Endothelial cell (in vitro differentiated cells): ENCODE data around the gene CD300LB. TPM values are rescaled to one million over a fixed set of nuclear protein-coding genes. Genes with fewer than 3 reads are reported as not detected.

ENCODE experiments used
- DNase-seq: peaks from one replicate; pipeline ENCODE4 v3.0.0; 2021; ENCODE audit warnings: low spot score
- H3K27ac Mint-ChIP-seq: one replicate; pipeline ENCODE4 v1.8.0; 2021; ENCODE audit warnings: mixed read lengths, inconsistent platforms; ENCODE audit not compliant: unreplicated experiment
- H3K27me3 Mint-ChIP-seq: one replicate; pipeline ENCODE4 v1.8.0; 2021; ENCODE audit warnings: mild to moderate bottlenecking, moderate library complexity, mixed read lengths, inconsistent platforms; ENCODE audit not compliant: unreplicated experiment
- H3K36me3 Mint-ChIP-seq: one replicate; pipeline ENCODE4 v1.8.0; 2021; ENCODE audit warnings: mild to moderate bottlenecking, low read depth, mixed read lengths, inconsistent platforms; ENCODE audit not compliant: unreplicated experiment
- H3K4me1 Mint-ChIP-seq: one replicate; pipeline ENCODE4 v1.8.0; 2021; ENCODE audit warnings: mild to moderate bottlenecking, mixed read lengths, inconsistent platforms; ENCODE audit not compliant: unreplicated experiment
- H3K4me3 Mint-ChIP-seq: one replicate; pipeline ENCODE4 v1.8.0; 2021; ENCODE audit warnings: mild to moderate bottlenecking, mixed read lengths, inconsistent platforms; ENCODE audit not compliant: unreplicated experiment
- H3K9me3 Mint-ChIP-seq: one replicate; pipeline ENCODE4 v1.8.0; 2021; ENCODE audit warnings: mixed read lengths, inconsistent platforms; ENCODE audit not compliant: unreplicated experiment
- CTCF ChIP-seq: fragments of 200-600 bp; sonication (generic); IDR thresholded peaks from one replicate; pipeline ENCODE4 v1.5.0; 2021; ENCODE audit warnings: antibody characterized with exemption; ENCODE audit not compliant: unreplicated experiment
- total RNA-seq: library from RNA; stranded (reverse); fragmentation: NEBNext Ultra II Directional; extraction: Animal tissue kit (Norgen Biotek cat#: 25700); gene quantifications from one replicate; pipeline ENCODE4 v1.2.1, GENCODE V29; 2021; ENCODE audit not compliant: unreplicated experiment

CD300LB gene
- total RNA-seq, 1 donor from 2014 or later: not detected

- no peak for TF ChIP-seq CTCF
- H3K36me3 Mint-ChIP-seq: peaks cover 4% of the 10 kb centered on the region
- H3K9me3 Mint-ChIP-seq: no peaks in the 10 kb centered on the region
- no peak for DNase-seq
- H3K4me3 Mint-ChIP-seq: peak within 1 kb of the TSS; percentile 28
- H3K4me1 Mint-ChIP-seq: peaks cover 5% of the 10 kb centered on the region
- H3K27ac Mint-ChIP-seq: peak within 1 kb of the TSS; percentile 37
- peaks cover 13% of the 10 kb centered on the region for H3K27me3 Mint-ChIP-seq
These were observed 14.6 kb upstream of the CD300LB start, which contains the start of gene CD300C for GRCh38 chr17:74545843-74546230. TSS of gene CD300C (minus strand) at chr17:74546115. CDS start at chr17:74545782, 333 bp downstream.

GRCh38 chr17:74544991-74545842, 13.9 kb upstream of the CD300LB start:
- Mint-ChIP-seq H3K27ac (peak overlapping the region; percentile 37), H3K4me1 (peaks cover 5% of the 10 kb centered on the region), H3K36me3 (peaks cover 3% of the 10 kb centered on the region), H3K9me3 (no peaks in the 10 kb centered on the region), H3K4me3 (peak overlapping the region; percentile 28), H3K27me3 (peaks cover 13% of the 10 kb centered on the region)
- no peak for TF ChIP-seq CTCF
- DNase-seq: no peak

GRCh38 chr17:74543891-74544760, 12.9 kb upstream of the CD300LB start:
- TF ChIP-seq CTCF: no peak

GRCh38 chr17:74543406-74543805, 12.1 kb upstream of the CD300LB start:
- Mint-ChIP-seq H3K4me3 (no peak overlapping the region), H3K27me3 (peaks cover 14% of the 10 kb centered on the region), H3K4me1 (peaks cover 5% of the 10 kb centered on the region), H3K9me3 (no peaks in the 10 kb centered on the region), H3K27ac (no peak overlapping the region), H3K36me3 (no peaks in the 10 kb centered on the region)
- TF ChIP-seq CTCF: no peak
- no peak for DNase-seq

More at GRCh38 chr17:74543891-74544760, 12.9 kb upstream of the CD300LB start:
- H3K27me3 Mint-ChIP-seq: peaks cover 13% of the 10 kb centered on the region
- no peaks in the 10 kb centered on the region for H3K9me3 Mint-ChIP-seq
- no peak overlapping the region for H3K4me3 Mint-ChIP-seq
- no peaks in the 10 kb centered on the region for H3K36me3 Mint-ChIP-seq
- H3K27ac Mint-ChIP-seq: no peak overlapping the region
- peaks cover 5% of the 10 kb centered on the region for H3K4me1 Mint-ChIP-seq
- DNase-seq: no peak
